ENCODE results near the gene SAP30BP.
A peak's percentile ranks its signal among the peaks of the same experiment; 100 is the strongest.

SAP30BP gene

GRCh38 chr17:75650874-75651273, 16.3 kb upstream of the SAP30BP start:
- DNase-seq, result no peak

DNA sequence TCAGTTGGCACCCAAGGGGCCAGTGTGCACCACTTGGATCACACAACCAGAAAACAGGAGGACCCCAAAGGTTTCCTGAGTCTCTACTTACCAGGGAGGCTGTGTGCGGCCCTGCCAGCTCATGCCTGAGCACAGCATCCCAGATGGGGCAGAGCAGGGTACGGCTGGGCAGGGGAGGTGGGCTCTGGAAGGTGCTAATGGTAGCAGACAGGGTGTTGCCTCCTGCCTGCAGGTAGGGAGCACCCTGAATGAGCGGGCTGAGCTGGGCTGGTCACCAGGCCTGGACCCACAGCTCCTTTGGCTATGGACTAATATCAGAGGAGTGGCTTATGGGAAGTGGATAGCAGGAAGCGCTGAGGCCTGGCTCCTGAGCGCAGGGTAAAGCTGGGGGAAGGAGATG, 14.8 kb upstream of the SAP30BP start:
- DNase-seq, result no peak

DNA sequence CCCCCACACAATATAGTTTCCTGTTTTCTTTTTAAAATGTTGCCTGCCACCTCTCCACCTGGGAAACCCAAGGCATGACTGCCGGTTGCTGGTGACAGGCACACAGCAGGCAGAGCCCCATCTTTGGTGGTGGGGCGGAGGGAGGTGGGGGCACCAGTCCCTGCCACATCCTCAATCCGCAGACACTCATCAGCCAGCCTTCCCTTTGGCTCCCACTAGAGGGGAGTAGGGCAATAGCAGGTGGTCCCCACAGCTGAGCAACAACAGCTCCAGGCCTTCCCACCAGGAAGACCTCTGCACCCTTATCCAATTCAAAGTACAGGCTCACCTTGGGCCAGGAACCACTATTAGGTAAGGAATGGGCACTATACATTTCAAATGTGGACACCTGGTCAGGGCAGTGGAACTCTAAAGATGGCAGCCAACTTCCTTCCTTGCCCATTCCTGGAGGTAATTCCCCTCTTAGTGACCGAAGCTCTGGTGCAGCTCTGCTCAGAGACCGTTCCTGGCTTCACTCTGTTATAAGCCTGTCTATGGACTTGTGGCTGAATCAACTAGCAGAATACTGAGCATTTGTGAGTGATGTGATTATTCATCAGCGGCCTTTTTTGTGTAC, 14.1 kb upstream of the SAP30BP start:
- peak in 1 of 5 experiments; percentile 17 for DNase-seq

GRCh38 chr17:75654176-75654575, 13.0 kb upstream of the SAP30BP start:
- no peak for DNase-seq

DNA sequence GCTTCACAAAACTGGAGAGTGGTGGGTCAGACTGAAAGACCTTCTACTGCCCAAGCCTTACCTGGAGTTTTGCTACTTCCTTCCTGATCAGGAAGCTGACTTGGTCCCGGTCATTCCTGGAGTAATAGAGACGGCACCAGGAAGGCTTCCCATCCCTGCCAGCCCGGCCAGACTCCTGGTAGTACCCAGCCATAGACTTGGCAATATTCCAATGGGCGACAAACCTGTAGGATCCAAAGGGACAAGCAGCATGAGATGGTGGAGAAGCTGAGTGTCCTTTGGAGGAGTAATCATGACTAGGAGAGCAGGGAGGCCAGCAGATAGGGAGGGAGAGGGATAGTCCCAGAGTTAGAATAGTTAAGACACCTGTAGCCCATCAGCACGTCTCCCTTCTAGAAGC, 8.9 kb upstream of the SAP30BP start:
- DNase-seq, result no peak

DNA sequence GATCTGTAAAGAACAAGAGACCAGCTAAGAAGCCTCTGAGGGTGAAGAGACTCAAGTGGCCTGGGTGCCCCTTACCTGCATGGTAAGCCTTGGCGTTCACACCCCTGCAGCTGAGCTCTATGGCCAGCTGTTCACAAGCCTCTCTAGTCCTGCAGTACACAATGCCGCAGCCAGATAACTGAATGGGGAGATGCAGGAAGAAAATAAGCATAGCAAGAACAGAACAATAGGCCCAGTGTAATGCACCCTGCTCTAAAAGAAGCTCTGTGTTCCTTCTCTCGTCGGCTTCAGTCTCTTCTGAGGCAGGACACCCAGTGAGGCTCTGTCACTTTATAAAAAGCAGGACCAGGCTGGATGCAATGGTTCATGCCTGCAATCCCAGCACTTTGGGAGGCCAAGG, 5.6 kb upstream of the SAP30BP start:
- no peak for DNase-seq

DNA sequence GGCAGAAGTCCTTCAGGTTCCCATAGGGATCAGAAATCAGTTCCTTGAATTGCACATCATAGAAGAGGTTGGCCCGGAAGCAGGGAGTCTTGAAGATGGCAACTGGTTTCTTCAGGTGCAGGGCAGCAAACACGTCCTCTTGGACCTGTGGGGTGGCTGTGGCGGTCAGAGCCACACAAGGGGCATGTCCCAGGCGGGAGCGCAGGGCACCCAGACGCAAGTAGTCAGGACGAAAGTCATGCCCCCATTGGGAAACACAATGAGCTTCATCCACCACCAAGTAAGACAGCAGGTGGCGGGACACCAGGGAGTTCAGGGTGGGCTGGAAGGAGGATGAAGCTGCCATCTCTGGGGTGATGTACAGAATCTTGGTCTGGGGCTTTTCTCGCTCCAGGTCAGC, 4.6 kb upstream of the SAP30BP start:
- no peak for DNase-seq

DNA sequence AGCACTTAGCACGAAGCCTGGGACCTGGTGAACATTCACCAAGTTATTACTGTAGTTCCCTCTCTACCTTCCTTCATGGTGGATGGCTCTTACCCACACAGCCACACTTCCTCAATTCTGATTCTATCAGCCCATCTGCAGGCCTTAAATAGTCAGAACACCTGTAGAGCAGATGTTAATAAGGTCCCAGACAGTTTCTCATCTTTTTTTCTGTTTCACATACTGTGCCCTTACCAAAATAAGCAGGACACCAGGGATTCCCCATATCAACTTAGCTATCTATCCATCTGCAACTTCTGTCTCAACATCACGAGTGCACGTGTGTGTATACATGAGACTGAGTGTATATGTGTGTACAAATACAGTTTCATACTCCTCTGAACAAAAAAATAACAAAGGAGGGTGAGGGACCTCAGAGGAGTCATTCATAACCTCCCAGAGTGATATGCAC, 3.0 kb upstream of the SAP30BP start:
- no peak for DNase-seq

- no peak for DNase-seq
These were observed 1.2 kb upstream of the SAP30BP start for GRCh38 chr17:75665981-75666380.

GRCh38 chr17:75667825-75668224, 687 bp downstream of the SAP30BP start:
- no peak for DNase-seq

DNA sequence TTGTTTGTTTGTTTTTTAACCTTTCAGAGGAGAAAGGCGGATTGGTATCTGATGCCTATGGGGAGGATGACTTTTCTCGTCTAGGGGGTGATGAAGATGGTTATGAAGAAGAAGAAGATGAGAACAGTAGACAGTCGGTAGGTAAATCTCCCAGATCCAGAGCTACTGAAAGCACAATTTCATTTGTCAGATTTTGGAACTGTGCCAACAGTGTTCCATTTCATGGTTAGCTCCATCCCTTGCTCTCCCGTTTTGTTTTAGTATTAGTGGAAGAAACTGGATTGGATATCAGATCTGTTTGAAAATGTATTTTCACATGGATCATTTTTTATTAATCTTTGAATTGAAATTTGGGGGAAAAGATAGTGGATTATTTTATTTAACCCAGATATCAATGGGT, 1.4 kb downstream of the SAP30BP start:
- DNase-seq, result no peak

GRCh38 chr17:75670868-75671267, 3.7 kb downstream of the SAP30BP start:
- DNase-seq, result no peak

DNA sequence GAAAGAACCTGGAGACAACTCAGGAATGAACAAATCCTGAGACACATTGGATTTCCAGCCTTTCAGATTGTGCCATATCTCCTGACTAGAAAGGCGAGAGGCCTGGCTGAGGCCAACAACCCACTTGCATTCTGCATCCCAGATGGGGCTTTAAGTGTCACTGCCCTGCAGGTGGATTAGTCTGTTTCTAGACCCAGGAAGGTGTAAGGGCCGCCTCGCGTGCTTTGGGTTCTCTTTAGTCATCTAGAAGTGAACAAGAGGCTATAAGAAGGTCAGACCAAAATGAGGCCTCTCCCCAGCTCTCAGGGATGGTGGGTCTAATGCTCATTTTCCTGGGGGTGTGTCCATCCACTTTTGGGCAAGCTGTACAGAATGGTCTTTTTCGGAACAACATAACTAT, 4.9 kb downstream of the SAP30BP start:
- DNase-seq, result no peak

- no peak for DNase-seq
These were observed 6.3 kb downstream of the SAP30BP start for GRCh38 chr17:75673487-75673886.

DNA sequence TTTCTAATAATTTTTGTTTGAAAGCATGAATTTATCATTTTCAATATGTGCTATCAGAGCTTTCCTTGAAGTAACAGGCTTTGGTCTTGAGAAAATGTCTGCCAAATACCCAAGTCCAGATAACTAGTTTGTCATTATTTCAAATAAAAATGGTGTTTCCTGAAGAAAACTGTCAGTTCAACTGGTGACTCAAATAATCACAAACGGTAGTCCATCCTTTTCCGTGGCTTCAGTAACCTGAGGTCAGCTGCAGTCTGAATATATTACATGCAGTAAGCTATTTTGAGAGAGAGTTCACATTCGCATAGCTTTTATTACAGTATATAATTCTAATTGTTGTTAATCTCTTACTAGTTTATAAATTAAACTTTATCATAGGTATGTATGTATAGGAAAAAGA, 9.3 kb downstream of the SAP30BP start:
- no peak for DNase-seq

DNA sequence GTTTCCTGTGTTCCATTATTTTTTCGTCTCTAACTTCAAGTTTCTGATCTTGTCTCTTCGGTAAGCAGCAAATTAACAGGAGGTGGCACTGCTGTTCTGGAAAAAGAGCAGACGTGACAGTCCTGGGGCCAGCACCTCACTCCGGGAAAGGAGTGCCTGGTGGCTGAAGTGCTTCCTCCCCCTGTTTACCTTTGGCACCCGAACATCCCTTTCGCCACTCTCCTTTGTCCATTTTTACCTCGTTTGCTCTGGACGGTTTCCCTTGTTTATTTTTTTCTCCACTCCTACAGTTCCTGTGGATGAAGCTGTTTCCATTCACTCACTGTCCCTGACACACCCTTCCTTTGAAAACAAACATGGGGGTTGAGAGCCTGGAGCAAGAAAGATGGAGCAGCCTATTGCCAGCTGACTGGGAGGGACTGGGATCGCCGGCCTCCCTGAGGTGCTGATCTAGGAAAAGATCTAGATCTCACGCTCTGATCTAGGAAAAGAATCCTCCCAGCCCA, 12.6 kb downstream of the SAP30BP start:
- DNase-seq, result no peak

GRCh38 chr17:75680431-75680830, 13.3 kb downstream of the SAP30BP start:
- DNase-seq, result no peak

DNA sequence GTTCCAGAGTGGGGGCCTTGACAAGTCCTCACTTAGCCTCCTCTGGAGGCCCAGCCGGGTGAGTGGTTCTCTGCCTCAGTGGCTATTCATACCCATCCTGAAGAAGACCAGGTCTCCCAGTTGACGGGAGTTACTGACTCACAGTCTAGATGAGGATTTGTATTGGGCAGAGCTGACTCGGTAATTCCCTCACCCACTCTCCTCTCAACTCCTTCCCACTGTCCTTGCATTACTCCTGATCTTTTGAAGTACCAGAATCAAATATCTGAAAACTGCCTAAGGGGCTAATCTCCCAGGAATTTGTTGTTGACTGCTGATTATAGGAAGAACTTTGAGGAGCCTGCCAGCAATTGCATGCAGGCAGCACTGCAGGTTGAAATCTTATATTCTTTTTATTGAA, 14.2 kb downstream of the SAP30BP start:
- no peak for DNase-seq

DNA sequence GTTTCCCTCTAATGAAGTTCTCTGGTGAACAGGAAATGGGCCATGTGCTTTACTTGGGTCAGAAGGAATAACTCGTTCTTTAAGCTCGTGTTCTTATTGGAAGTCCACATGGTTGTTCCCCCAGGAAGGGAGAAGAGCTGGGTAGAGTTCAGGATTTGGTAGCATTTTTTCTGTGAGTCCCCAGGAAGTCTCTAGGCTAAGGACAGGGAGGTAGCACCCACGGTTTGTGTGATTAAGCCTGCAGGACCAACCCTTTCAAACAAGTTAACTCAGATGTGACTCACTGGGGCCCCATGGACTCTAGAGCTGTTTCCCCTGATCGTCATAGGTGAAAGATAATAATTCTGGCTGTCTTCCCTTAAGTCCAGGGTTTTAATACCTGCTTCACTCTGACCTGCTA, 16.4 kb downstream of the SAP30BP start:
- no peak for DNase-seq

GRCh38 chr17:75684249-75684648, 17.1 kb downstream of the SAP30BP start:
- DNase-seq, result no peak

DNA sequence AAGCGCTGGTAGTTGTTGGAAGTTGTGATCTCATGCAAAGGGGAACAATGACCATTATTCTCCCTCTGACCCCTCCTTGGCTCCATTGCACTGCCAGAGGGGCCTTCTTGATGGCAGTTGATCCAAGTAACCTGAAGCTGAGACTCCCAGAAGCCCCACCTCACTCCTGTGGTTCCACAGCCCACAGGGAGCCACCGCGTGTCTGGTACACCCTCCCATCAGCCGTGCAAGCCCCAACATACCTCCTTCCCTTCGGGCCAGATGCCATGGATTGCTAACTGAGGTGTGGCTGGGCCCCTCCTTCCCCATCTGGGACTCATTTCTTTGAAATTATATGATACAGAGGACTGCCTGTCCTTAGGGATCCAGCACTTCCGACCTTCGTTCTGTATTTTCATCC, 17.8 kb downstream of the SAP30BP start:
- DNase-seq, result no peak

- no peak for DNase-seq
These were observed 18.4 kb downstream of the SAP30BP start for GRCh38 chr17:75685499-75685898.

DNA sequence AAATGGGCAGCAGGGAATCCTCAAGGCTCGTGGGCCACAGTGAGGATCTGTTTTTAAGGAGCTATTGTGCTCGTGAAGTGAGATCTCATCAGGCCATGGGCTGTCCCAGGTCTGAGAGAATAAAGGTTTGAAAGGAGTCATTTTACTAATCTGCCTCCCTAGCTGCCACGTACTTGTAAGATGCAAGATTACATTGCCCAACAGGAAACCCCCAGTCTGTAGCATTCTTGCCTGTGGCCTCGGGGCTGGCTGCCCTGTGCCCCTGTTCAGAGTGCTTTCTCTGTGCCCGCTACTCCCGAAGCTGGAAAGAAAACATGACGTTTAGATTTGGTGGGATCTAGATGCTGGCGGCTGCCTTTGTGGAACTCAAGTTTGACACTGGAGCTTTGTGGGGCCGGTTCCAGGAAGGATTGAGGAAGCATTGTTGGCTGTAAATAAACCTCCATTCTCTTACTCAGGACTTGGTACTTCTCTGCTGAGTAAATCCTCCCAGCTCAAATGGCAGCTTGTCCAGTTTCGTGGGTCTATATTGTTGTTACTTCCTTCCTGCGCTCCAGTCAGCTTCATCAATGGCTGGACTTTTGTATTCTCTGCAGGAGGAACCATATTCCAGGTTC, 21.2 kb downstream of the SAP30BP start:
- peak in 1 of 5 experiments; percentile 58 for DNase-seq

GRCh38 chr17:75689441-75689873, 22.3 kb downstream of the SAP30BP start:
- DNase-seq, result peak in 2 of 5 experiments; percentile 23 to 56

DNA sequence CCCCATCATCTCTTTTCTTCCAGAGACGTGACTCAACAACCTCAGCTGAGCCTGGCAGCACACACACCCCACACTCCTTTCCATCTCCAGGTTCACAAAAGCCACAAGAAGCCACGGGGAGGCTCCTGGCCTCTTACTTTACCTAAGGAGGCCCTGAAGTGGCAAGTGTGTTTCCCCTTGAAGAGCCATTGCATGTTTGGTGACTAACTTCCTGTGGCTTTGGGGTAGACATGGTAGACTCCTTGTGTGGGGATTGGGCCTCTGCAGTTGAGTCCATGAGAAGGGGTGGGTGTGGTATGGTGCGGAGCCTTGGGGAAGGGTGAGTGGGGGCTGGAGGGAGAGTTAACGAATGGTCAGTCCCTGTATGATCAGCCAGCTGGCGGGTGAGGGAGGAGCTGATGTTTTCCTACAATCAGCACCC, 24.2 kb downstream of the SAP30BP start:
- DNase-seq, result peak in 1 of 5 experiments; percentile 35

Data from T-helper 2 cell (primary cell).